SJSA1 (cell line): ENCODE results near the gene FHIT. TPM values are rescaled to one million over a fixed set of nuclear protein-coding genes. Genes with fewer than 3 reads are reported as not detected.

Source experiments
- DNase-seq, 2 experiments: peaks; one replicate each; pipeline ENCODE4 v3.0.0-alpha.2; 2015 to 2020; ENCODE audit warnings: low spot score in 2 of 2, low read depth in 1 of 2
- H3K27ac ChIP-seq: fragments of 250-450 bp; sonication (Bioruptor Pico); 2 replicates; pipeline ENCODE4 v1.5.1; 2020; ENCODE audit warnings: mild to moderate bottlenecking, moderate library complexity
- H3K27me3 ChIP-seq: fragments of 250-450 bp; sonication (Bioruptor Pico); replicated peaks from 2 replicates; pipeline ENCODE4 v1.5.1; 2020; ENCODE audit warnings: mild to moderate bottlenecking, moderate library complexity
- H3K36me3 ChIP-seq: fragments of 250-450 bp; sonication (Bioruptor Pico); 2 replicates; pipeline ENCODE4 v1.5.1; 2020; ENCODE audit warnings: mild to moderate bottlenecking
- H3K4me1 ChIP-seq: fragments of 250-450 bp; sonication (Bioruptor Pico); replicated peaks from 2 replicates; pipeline ENCODE4 v1.6.1; 2021; ENCODE audit warnings: mild to moderate bottlenecking
- H3K4me3 ChIP-seq: fragments of 250-450 bp; sonication (Bioruptor Pico); 2 replicates; pipeline ENCODE4 v1.5.1; 2020; ENCODE audit warnings: mild to moderate bottlenecking
- H3K9me3 ChIP-seq: fragments of 250-450 bp; sonication (Bioruptor Pico); replicated peaks from 2 replicates; pipeline ENCODE4 v1.5.1; 2020; ENCODE audit warnings: mild to moderate bottlenecking
- total RNA-seq: library from RNA; depleted of rRNA; stranded (reverse); fragments of >200 nt; shearing (Covaris generic); gene quantifications from 2 replicates; pipeline ENCODE4 v1.2.3, GENCODE V29; 2014

FHIT gene
- total RNA-seq, 1 experiment from 2014 or later = not detected

DNA sequence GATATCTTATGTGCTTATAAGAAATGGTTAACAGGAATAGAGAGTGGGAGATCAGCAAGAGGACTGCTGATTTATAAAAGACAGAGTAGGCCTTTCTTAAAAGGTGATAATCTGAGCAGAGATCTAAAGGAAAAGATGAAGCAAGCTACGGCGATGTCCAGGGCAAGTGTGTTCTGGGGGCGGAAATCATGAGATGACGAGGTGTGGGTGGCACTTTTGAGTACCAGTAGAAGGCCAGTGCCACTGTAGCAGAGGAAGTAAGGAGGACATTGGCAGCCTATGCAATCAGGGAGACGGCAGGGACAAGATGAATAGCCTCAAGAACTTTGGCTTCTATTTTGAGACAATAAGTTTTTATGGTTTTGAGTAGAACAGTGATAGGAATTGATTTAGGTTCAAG is 492.4 kb downstream of the FHIT start:
- DNase-seq = no peak
- Histone ChIP-seq H3K27me3 (no peaks in the 10 kb centered on the region), H3K36me3 (no peaks in the 10 kb centered on the region)

GRCh38 chr3:60758171-60758570 is 493.1 kb downstream of the FHIT start:
- no peak overlapping the region for H3K4me3 ChIP-seq
- H3K27ac ChIP-seq = no peak overlapping the region
- H3K9me3 ChIP-seq = no peaks in the 10 kb centered on the region
- no peaks in the 10 kb centered on the region for H3K4me1 ChIP-seq
- H3K27me3 ChIP-seq = no peaks in the 10 kb centered on the region
- H3K36me3 ChIP-seq = no peaks in the 10 kb centered on the region
- no peak for DNase-seq

More for the DNA sequence above, 492.4 kb downstream of the FHIT start:
- Histone ChIP-seq H3K27ac (no peak overlapping the region), H3K4me1 (no peaks in the 10 kb centered on the region), H3K9me3 (no peaks in the 10 kb centered on the region), H3K4me3 (no peak overlapping the region)

GRCh38 chr3:60757724-60758123 is 493.5 kb downstream of the FHIT start:
- Histone ChIP-seq H3K36me3 (no peaks in the 10 kb centered on the region), H3K27ac (no peak overlapping the region), H3K9me3 (no peaks in the 10 kb centered on the region), H3K4me1 (no peaks in the 10 kb centered on the region), H3K27me3 (no peaks in the 10 kb centered on the region), H3K4me3 (no peak overlapping the region)
- DNase-seq = no peak

- no peak for DNase-seq
- Histone ChIP-seq H3K4me3 (no peak overlapping the region), H3K27ac (no peak overlapping the region), H3K9me3 (no peaks in the 10 kb centered on the region), H3K27me3 (no peaks in the 10 kb centered on the region), H3K36me3 (no peaks in the 10 kb centered on the region), H3K4me1 (no peaks in the 10 kb centered on the region)
These were observed 494.8 kb downstream of the FHIT start for GRCh38 chr3:60756241-60757030.

DNA sequence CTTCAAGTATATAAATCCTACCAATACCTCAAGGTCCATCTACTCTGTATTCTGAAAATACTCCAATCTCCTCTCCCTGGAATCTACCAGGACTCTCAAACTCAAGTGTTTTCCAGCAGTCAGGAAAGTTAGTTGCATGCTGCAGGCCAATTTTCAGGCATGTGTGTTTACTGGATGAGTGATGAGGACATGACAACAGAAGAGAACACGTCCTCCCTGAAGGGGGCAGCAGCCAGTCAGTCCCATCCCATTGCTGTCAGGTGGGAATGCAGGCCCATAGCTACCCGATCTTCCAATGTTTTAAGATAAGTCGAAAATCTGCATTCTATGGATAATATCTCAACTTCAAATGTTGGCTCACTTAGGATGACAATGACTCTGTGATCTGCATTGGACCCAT is 496.2 kb downstream of the FHIT start:
- Histone ChIP-seq H3K9me3 (no peaks in the 10 kb centered on the region), H3K27me3 (no peaks in the 10 kb centered on the region), H3K4me3 (no peak overlapping the region), H3K27ac (no peak overlapping the region), H3K36me3 (no peaks in the 10 kb centered on the region), H3K4me1 (no peaks in the 10 kb centered on the region)
- no peak for DNase-seq

DNA sequence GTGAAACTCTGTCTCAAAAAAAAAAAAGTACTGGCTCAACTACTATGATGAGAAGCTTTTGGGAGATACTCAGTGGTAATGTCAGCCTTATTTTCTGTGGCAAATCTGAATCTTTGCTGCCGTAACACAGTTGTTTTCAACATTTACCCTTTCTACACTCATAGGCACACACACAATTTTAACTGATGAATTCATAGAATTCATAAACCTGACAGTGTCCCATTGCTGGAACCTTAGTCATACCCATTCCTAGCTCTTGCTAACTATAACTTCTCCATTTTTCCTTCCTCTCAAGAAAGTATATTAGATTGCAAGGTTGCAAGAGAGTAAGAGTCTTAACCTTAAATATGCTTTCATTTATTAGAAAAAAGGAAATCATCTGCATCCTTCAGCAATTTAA is 496.6 kb downstream of the FHIT start:
- Histone ChIP-seq H3K27me3 (no peaks in the 10 kb centered on the region), H3K27ac (no peak overlapping the region), H3K36me3 (no peaks in the 10 kb centered on the region), H3K9me3 (no peaks in the 10 kb centered on the region), H3K4me1 (no peaks in the 10 kb centered on the region), H3K4me3 (no peak overlapping the region)
- no peak for DNase-seq

- DNase-seq = no peak
- no peaks in the 10 kb centered on the region for H3K36me3 ChIP-seq
- no peaks in the 10 kb centered on the region for H3K9me3 ChIP-seq
- no peak overlapping the region for H3K27ac ChIP-seq
- H3K4me3 ChIP-seq = no peak overlapping the region
- H3K4me1 ChIP-seq = no peaks in the 10 kb centered on the region
- no peaks in the 10 kb centered on the region for H3K27me3 ChIP-seq
These were observed 498.4 kb downstream of the FHIT start for GRCh38 chr3:60752809-60753208.

- no peak overlapping the region for H3K4me3 ChIP-seq
- H3K36me3 ChIP-seq = no peaks in the 10 kb centered on the region
- H3K9me3 ChIP-seq = no peaks in the 10 kb centered on the region
- no peak overlapping the region for H3K27ac ChIP-seq
- no peaks in the 10 kb centered on the region for H3K27me3 ChIP-seq
- DNase-seq = no peak
- peaks cover 21% of the 10 kb centered on the region for H3K4me1 ChIP-seq
These were observed 504.4 kb downstream of the FHIT start for GRCh38 chr3:60746695-60747416.

GRCh38 chr3:60746043-60746638 is 505.1 kb downstream of the FHIT start:
- DNase-seq = no peak
- Histone ChIP-seq H3K27me3 (no peaks in the 10 kb centered on the region), H3K27ac (no peak overlapping the region)

DNA sequence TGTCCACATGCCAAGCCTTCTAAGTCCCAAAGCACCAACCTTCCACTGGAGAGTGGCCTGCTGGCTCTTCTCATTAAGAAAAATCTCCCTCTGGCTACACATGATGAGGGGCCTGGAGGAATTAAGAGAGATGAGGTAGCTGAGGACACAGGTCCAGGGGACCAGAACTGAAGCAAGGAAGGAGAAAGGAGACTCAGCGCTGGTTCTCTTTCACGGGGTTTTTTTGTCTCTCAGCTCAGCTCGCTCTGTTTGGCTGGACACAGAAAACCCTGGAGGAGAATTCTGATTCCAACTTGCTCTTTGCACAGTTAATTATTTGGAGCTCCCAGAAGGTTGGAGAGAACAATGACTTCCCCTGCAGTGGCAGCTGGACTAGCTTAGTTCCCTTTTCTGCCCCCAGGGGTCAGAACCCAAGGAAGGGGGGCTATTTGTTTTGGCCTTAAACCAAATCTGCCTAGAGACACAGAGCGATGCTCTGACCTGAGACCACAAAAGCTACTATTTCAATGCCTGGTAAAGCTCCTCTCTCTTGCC is 507.6 kb downstream of the FHIT start:
- Histone ChIP-seq H3K4me1 (peaks cover 21% of the 10 kb centered on the region), H3K27me3 (no peaks in the 10 kb centered on the region), H3K36me3 (no peaks in the 10 kb centered on the region), H3K9me3 (no peaks in the 10 kb centered on the region), H3K4me3 (no peak overlapping the region), H3K27ac (no peak overlapping the region)
- DNase-seq = peak in 1 of 2 experiments; percentile 36

More at GRCh38 chr3:60746043-60746638, 505.1 kb downstream of the FHIT start:
- H3K4me3 ChIP-seq = no peak overlapping the region
- no peaks in the 10 kb centered on the region for H3K36me3 ChIP-seq
- H3K9me3 ChIP-seq = no peaks in the 10 kb centered on the region
- H3K4me1 ChIP-seq = peaks cover 21% of the 10 kb centered on the region

DNA sequence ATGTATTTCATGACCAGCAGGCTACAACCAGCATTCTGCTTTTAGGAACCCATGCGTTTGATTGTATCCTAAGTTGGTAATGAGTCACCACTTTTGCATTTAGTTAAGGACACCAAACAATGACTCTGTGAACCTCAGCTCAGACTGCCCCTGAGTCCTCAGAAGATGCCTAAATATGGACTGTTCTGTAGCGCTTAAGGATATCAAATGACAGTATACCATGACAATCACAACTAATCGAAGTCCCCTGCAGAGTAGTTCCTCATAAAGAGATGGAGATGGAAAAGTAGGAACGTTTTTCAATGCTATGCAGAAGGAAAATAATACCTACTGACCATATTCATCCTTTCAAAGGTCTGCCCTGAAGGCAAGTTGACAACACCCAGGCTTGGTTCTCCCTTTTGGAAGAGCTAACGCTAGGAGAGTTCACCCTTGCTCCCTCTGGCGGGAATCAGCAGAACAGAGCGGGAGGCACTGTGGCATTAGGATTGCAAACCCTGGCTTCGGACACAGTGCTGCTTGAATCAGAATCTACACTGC is 508.6 kb downstream of the FHIT start:
- Histone ChIP-seq H3K27me3 (no peaks in the 10 kb centered on the region), H3K36me3 (no peaks in the 10 kb centered on the region), H3K4me1 (peaks cover 21% of the 10 kb centered on the region), H3K4me3 (no peak overlapping the region), H3K9me3 (no peaks in the 10 kb centered on the region), H3K27ac (0 out of 2 replicates have a peak overlapping the region, but pooled peaks have one; percentile 15)
- peak; percentile 63 to 74 for DNase-seq

GRCh38 chr3:60737633-60738399 is 513.4 kb downstream of the FHIT start:
- Histone ChIP-seq H3K27ac (no peak overlapping the region), H3K27me3 (no peaks in the 10 kb centered on the region), H3K4me3 (no peak overlapping the region), H3K9me3 (no peaks in the 10 kb centered on the region), H3K4me1 (peaks cover 10% of the 10 kb centered on the region), H3K36me3 (no peaks in the 10 kb centered on the region)
- DNase-seq = no peak

- no peaks in the 10 kb centered on the region for H3K36me3 ChIP-seq
- H3K4me1 ChIP-seq = peaks cover 6% of the 10 kb centered on the region; the same call in 1 of the 2 replicates
- no peak overlapping the region for H3K27ac ChIP-seq
- H3K4me3 ChIP-seq = no peak overlapping the region
- DNase-seq = no peak
- H3K9me3 ChIP-seq = no peaks in the 10 kb centered on the region
- H3K27me3 ChIP-seq = no peaks in the 10 kb centered on the region
These were observed 520.9 kb downstream of the FHIT start for GRCh38 chr3:60730371-60730770.
